Measurements from ENCODE around the gene HAGH.

Gene HAGH

DNA sequence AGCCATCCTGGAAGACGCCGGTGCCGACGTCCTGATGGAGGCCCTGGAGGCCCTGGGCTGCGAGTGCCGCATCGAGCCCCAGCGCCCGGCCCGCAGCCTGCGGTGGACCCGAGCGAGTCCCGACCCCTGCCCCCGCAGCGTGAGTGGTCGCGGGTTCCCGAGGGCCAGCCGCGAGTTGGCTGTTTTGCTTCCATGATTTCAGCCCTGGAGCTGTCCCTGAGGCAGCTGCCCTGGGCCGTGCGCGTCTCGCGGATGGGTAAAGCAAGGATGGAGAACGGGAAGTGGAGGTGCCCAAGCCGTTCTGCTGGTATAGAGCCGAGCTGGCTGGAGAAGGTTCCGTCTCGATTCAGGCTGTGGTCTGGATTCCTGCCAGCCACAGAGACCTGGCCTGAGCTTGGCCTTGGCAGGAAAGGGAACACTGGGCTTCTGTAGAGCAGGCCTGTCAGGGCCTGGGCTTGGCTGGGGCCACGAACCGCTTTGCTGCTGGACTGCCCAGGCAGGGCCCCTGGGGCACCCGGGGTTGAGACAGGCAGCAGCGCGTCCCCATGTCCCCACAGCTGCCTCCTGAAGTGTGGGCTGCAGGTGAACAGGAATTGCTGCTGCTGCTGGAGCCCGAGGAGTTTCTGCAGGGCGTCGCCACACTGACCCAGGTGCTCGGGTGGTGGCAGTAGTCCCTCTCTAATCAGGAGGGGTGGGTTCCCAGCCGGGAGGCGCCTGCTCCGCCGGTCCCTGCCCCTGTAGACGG lies 52.8 kb downstream of the HAGH start:
- DNase-seq (ENCODE audit: low spot score), result peak; percentile 52

DNA sequence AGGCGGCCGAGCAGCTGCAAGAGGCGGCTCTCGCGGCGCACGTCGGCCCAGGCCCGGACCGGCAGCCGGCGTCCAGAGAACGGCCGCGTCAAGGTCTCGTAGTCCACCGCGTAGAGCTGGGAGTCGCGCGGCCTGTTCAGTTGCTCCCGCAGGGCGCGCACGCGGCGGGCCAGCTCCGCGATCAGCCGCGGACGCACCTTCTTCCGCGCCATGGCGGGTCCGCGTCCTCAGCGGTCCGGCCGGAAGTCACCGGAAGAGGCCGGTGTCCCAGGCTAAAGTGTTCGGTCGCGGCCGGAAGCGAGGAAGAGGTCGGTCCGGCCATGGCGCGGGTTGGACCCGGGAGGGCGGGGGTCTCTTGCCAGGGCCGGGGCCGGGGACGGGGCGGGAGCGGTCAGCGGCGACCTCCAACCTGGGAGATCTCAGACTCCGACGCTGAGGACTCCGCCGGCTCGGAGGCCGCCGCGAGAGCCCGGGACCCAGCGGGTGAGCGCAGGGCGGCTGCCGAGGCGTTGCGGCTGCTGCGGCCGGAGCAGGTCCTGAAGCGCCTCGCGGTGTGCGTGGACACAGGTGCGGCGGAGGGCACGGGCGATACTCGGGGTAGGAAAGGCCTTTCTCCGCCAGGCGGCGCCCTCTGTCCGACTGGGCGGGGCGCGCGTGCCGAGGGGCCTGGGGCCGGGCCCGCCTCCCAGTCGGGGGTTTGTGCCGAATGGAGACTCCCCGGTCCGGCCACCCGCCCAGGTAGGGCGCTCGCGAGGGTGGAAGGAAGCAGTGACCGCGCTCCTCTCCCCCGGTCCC lies 53.5 kb downstream of the HAGH start, which contains the start of gene MRPS34:
Gene MRPS34, minus strand, starts transcription at position 227 of the 795 bp plus-strand sequence. Its CDS starts 15 bp downstream, at position 212.
- DNase-seq (ENCODE audit: low spot score), result peak; percentile 89

DNA sequence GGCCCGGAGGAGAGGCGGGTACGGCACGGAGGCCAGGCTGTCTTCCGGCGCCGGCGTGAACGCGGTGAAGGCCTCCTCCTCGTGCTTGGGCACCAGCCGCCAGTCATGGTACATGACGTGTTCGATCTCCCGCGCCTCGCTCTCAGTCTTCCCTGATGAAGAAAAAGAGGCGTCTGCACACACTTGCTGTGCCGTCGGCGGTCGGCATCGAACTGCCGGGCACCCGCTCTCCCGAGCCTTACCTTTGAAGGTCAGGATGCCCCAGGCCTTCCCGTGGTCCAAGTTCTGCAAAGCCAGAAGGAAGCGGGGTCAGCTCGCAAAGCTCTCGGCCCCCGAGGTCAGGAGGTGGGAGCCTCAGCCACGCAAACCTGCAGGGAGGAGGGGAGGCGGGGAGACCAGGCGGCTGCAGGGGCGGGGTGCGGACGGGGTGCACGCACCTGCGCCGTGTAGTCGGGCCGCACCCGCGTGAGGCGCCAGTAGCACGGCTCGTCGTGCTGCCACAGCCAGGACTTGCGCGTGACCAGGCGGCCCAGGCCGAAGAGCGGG lies 54.2 kb downstream of the HAGH start, which contains the start of gene EME2:
Gene EME2, plus strand, starts transcription at position 449 of the 546 bp plus-strand sequence. CDS start 418 bp downstream, outside the sequence.
- DNase-seq (ENCODE audit: low spot score), result peak; percentile 29

DNA sequence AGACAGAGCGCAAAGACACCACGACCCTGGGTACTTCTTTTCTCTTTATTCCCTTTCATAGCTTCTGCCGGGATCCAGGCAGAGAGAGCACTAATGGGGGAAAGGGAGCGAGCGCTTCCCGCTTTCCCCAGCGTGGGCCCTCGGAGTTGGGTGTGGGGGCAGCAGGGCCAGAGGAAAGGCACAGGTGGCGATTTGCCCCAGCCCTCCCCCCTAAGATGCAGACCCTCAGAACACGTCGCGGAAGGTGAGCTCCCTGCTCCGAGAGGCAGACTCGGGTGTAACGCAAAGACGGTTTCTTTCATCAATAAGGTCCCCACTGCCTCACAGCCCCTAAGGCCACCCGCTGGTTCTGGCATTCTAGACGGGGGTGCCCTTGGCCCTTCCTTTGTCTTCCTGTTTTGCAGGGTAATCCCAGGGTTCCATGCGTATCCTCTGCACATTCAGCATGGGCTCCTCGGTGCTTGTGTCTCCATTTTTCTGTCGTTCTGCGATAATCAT lies 54.7 kb downstream of the HAGH start:
- no peak for DNase-seq (ENCODE audit: low spot score)

DNA sequence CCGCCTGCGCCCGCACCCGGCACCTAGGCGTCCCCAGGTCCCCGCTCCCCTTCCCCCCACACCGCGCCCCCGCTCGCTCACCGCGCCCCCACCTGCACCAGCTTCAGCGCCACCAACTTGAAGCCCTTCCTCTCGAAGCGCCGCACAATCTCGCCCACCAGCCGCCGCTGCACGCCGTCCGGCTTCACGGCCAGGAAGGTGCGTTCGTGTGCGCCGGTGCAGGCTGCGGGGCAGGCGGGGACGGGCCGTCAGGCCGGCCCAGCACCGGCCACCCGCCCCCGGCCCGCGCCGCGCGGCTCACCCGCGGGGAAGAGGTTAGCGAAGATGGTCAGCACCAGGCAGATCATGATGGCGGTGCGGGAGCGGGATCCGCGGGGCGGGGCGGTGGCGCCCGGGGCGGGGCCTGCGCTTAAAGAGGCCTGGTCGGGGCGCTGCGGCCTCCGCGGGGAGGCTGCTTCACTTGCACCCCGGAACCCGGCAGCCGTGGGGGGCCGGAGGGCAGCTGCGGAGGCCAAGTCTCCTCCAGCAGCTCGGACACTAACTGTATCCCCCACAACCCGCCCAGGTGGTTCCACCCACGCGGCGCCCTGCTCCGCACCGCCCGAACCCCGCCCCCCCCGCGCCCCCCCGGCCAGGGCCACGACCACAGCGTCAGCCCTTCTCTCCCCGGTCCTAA lies 55.3 kb downstream of the HAGH start, which contains the start of gene NME3:
Gene NME3, minus strand, starts transcription at position 356 of the 676 bp plus-strand sequence. Its CDS starts 9 bp downstream, at position 347.
- DNase-seq (ENCODE audit: low spot score), result peak; percentile 94

DNA sequence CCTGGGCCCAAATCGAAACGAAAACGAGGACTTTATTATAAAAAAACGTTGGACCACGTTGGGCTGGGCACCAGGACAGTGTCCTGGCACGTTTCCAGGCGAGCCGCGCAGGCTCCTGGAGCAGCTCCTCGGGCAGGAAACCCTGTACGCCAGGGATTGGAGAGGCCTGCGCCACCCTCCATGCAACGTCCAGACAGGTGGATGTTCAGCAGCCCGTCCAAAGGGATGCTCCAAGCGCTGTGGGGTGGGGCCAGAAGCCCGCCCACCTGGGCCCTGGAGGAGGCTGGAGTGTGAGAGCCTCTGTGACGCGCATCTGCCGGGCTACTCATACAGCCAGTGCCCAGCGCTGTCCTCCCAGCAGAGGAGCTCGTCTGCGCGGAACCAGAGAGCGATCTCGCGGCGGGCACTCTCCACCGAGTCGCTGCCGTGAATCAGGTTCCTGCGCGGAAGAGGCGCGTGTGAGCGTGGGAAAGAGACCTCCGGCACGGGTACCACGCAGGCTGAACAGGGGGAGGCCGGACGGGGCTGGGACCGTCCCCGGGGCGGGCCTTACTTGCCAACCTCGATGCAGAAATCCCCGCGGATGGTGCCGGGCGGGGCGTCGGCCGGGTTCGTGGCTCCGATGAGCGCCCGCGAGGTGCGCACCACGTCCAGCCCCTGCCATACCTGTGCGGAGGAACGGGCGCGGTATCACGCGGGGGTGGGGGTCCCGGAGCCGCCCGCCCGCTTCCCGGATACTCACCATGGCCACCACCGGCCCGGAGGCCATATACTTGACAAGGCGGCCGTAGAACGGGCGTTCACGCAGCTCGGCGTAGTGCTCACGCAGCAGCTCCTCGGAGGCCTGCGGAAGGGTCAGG lies 56.1 kb downstream of the HAGH start:
- peak; percentile 67 for DNase-seq (ENCODE audit: low spot score)

DNA sequence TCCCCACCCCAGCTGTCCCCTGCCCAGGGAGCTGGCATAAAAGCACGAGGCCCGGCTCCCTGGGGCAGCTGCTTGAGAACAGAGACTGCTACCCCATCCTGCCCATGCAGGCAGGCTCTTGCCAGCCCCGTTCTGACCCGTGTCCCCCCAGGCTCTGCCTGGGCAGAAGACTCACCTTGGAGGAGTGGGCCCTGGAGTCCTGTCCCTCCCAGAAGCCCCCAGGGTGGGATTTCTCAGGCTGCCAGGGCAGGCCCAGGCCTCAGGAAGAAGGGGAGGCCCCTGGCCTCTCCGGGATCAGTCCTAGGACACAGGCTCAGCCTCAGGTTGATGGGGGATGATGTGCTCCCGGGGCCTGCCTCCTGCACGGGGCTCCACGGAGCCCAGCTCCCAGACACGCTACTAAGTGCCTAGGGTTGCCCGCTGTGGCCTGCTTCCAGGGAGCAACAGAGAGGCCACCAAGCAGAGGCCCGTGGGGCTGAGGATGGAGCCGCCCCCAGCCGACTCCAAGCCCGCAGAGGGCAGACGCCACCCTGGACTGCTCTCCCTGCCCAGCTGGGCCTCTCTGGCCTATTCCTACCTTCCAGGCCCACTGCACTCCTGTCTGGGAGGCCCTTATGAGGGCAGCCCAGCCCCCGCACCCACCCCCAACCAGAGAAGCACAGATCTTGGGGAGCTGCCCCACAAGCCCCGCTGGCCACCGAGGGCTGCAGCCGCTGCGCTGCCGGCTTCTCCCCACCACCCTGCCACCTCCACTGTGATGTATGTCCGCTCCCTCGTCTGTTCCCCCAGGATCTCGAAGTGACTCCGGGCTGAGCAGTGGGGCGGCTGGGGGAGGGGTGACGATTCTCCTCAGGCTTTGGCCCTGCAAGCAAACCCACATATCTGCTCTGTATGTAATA lies 57.0 kb downstream of the HAGH start:
- DNase-seq (ENCODE audit: low spot score), result no peak

DNA sequence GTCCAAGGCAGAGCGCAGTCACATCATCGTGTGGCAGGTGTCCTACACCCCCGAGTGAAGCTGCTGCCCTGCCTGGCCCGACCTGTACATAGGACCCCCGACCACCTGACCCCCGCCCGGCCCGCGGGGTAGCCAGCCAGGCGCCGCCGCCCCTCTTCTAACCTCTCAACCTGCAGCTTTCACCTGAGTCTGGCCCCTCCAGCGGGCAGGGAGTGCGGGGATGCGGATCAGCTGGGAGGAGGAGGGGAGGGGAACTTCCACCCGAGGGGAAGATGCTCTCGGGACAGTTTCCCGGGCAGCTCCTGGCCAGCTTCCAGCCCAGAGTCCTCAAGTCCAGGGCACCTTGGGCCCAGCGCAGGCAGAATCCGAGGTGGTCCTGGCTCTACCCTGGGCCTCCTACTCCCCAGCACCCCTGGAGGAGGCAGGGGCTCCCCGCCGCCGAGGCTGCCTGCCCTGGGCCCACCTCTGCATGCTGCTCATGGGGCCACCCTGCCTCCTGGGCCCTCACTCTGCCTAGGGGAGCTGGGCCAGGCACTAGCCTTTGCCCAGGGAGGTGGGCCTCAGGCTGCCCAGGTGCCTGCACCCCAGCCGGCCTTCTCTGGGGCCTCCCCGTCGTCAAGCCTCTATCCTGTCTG lies 57.7 kb downstream of the HAGH start:
- no peak for DNase-seq (ENCODE audit: low spot score)

DNA sequence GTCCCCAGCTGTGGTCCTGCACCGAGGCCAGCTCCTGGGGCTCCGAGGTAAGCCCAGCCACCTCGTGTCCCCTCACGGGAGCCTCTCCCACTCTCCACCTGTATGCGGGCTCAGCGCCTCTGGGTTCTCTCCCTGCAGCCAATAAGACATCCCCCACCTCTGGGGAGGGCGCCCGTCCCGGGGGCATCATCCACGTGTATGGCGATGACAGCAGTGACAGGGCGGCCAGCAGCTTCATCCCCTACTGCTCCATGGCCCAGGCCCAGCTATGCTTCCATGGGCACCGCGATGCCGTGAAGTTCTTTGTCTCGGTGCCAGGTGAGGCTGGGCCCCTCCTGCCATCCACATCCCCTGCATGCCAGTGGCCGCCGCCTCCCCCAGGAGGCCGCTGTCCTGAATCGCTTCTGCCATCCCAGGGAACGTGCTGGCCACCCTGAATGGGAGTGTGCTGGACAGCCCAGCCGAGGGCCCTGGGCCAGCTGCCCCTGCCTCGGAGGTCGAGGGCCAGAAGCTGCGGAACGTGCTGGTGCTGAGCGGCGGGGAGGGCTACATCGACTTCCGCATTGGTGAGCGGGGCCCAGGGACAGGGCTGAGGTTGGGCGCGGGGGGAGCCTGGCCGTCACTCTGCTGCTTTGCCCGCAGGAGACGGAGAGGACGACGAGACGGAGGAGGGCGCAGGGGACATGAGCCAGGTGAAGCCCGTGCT lies 58.4 kb downstream of the HAGH start:
- DNase-seq (ENCODE audit: low spot score), result no peak

DNA sequence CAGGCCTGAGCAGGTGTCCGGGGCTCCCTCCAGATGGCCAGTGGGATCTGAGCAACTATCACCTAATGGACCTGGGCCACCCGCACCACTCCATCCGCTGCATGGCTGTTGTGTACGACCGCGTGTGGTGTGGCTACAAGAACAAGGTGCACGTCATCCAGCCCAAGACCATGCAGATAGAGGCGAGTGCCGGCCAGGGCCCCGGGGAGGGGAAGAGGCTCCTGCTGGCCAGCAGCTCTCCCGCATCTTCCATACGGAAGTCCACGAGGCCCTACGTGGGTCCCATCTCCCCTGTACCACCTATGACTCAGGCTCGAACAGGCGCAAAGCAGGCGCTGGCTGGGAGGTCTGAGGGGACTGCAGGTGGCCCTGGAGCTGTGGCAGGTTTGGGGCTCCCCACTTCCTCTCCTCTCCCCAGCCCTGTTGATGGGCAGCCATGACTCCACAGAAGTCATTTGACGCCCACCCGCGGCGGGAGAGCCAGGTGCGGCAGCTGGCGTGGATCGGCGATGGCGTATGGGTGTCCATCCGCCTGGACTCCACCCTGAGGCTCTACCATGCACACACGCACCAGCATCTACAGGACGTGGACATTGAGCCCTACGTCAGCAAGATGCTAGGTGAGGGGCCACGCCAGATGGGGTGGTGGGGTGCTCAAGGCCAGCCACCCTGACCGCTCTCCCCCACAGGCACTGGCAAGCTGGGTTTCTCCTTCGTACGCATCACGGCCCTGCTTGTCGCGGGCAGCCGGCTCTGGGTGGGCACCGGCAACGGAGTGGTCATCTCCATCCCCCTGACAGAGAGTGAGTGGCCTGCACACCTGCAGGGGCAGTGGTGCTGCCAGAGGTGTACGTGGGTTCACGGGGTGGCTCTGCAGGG lies 59.3 kb downstream of the HAGH start:
- DNase-seq (ENCODE audit: low spot score), result no peak

DNA sequence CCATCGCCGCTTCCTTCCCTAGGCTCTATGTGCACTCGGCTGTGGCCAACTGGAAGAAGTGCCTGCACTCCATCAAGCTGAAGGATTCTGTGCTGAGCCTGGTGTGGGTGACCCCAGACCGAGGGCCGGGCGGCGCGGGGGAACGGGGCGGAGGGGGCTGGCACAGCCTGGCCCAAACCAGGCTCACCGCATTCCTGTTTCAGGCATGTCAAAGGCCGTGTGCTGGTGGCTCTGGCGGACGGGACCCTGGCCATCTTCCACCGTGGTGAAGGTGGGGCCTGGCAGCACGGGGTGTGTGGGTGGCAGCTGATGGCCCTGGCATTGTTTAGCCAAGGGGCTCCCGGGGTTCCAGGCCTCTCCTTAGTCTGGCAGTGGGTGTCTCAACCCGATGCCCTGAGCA lies 59.9 kb downstream of the HAGH start:
- no peak for DNase-seq (ENCODE audit: low spot score)

DNA sequence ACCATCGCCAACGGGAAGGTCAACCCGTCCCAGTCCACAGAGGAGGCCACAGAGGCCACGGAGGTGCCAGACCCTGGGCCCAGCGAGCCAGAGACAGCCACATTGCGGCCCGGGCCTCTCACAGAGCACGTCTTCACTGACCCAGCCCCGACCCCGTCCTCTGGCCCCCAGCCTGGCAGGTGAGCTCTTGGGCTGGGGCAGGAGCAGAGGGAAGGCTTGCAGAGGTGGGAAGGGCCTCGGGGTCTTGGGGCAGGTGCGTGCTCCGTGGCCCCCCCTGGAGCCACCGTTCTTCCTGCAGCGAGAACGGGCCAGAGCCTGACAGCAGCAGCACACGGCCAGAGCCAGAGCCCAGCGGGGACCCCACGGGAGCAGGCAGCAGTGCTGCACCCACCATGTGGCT lies 60.4 kb downstream of the HAGH start:
- DNase-seq (ENCODE audit: low spot score), result no peak

DNA sequence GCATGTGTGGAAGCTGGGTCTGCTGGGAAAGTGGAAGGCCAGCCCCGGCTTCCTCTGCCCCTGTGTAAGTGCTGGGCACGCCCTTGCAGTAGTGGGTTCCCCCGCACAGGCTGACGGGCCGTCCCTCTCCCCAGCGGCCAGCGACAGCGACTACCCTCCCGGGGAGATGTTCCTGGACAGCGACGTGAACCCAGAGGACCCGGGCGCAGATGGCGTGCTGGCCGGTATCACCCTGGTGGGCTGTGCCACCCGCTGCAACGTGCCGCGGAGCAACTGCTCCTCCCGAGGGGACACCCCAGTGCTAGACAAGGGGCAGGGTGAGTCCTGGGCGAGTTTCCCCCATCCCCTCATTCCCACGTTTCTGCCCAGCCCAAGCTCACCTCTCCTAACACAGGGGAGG lies 60.8 kb downstream of the HAGH start:
- DNase-seq (ENCODE audit: low spot score), result no peak

DNA sequence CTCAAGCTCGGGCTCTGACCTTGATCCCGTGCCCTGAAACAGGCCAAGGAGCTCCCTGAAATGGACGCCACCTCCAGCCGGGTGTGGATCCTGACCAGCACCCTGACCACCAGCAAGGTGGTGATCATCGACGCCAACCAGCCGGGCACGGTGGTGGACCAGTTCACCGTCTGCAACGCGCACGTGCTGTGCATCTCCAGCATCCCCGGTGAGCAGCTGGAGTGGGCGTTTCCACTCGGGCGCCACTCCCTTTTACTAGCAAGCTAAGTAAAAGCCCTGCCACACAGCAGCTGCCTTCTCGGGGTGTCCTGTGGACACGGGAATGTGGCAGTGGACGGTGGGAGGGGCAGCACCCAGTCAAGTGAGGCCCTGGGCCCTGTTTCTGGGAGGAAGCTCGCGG lies 61.7 kb downstream of the HAGH start:
- DNase-seq (ENCODE audit: low spot score), result no peak

DNA sequence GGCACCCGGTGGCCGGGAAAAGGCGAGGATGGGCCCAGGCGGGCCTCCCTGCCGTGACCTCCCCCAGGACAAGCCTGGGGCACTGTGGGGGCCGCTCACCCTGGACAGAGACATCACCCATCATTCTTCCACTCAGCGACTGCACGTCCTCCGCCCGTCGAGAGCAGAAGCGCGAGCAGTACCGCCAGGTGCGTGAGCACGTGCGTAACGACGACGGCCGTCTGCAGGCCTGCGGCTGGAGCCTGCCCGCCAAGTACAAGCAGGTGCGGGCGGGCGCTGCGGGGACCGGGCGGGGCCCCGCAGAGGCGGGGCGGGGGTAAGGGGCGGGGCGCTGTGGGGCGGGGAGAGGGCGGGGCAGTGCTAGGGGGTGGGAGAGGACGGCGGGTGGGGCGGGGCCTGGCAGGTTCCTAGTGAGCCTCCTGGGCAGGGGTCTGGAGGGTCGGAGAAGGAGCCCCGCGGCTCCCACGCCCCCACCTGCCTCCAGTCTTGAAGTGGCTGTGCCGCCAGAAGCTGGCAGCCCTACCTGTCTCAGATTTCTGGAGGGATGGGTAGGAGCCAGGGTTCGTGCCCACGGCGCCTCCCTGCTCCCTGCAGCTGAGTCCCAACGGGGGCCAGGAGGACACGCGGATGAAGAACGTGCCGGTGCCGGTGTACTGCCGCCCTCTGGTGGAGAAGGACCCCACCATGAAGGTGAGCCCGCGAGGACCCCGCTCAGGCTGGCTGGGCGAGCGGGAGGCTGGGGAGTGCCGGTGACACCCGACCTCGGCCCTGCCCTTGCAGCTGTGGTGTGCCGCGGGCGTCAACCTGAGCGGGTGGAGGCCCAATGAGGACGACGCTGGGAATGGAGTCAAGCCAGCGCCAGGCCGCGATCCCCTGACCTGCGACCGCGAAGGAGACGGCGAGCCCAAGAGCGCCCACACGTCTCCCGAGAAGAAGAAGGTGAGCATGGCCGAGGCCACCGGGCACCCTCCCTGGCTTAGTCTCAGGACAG lies 62.8 kb downstream of the HAGH start:
- no peak for DNase-seq (ENCODE audit: low spot score)

DNA sequence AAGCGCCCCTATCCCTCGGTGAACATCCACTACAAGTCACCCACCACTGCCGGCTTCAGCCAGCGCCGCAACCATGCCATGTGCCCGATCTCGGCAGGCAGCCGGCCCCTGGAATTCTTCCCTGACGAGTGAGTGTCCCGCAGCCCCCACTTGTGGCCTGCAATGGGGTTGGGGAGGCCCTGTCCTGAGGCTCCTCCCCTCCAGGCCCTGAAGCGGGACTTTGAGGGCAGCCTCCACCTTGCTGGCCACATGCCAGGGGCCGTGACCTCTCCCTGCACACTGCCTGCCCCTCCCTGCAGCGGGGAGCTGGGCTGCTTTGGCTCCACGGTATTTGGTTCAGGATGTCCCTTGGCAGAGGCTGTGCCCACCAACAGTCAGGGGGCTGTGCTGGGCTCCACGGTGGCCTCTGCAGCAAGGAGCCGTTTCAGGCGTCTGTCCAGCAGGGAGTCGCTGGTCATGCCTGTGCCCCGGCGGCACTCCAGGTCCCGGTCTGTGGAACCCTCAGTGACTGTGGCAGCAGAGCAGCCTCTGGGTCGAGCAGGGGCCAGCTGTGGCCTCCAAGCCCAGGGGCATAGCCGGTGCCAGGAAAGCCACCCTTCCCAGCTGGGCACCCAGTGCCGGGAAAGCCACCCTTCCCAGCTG lies 63.6 kb downstream of the HAGH start:
- DNase-seq (ENCODE audit: low spot score), result no peak
